ENCODE results near the gene CCT6A.
"Not testable (repeated sequence)": the region's sequence is repeated elsewhere in the genome, so short reads cannot be mapped to it uniquely, and the experiment has no call there.

DNA sequence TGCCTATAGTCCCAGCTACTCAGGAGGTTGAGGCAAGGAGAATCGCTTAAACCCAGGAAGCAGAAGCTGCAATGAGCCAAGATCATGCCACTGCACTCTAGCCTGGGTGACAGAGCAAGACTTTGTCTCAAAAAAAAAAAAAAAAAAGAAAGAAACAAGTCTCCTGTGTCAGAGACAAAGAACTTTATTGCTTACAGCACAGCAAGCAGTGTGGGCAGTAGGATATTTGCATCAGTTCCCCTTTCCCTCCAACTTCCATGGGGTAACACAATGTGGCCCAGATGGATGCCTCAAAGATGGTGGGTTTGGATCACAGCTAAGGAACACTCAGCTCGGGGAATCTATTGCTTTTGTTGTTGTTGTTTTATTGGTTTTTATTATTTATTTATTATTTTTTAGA is 5.8 kb upstream of the CCT6A start:
- TF ChIP-seq, protein P1, sequence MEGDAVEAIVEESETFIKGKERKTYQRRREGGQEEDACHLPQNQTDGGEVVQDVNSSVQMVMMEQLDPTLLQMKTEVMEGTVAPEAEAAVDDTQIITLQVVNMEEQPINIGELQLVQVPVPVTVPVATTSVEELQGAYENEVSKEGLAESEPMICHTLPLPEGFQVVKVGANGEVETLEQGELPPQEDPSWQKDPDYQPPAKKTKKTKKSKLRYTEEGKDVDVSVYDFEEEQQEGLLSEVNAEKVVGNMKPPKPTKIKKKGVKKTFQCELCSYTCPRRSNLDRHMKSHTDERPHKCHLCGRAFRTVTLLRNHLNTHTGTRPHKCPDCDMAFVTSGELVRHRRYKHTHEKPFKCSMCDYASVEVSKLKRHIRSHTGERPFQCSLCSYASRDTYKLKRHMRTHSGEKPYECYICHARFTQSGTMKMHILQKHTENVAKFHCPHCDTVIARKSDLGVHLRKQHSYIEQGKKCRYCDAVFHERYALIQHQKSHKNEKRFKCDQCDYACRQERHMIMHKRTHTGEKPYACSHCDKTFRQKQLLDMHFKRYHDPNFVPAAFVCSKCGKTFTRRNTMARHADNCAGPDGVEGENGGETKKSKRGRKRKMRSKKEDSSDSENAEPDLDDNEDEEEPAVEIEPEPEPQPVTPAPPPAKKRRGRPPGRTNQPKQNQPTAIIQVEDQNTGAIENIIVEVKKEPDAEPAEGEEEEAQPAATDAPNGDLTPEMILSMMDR (tag by site-specific recombination; IDR thresholded peaks at IDR 0.05), result not testable (repeated sequence)
- TF ChIP-seq ZNF549 (tag by site-specific recombination; IDR thresholded peaks at IDR 0.05); ZNF621 (tag by site-specific recombination; IDR thresholded peaks at IDR 0.05); ZNF335 (tag by site-specific recombination; conservative IDR thresholded peaks at IDR 0.05); ZNF48 (tag by site-specific recombination; IDR thresholded peaks at IDR 0.05); ZNF274 (IDR thresholded peaks at IDR 0.05; ENCODE audit: low read length); ZNF274 (tag by site-specific recombination; IDR thresholded peaks at IDR 0.05; ENCODE audit: borderline replicate concordance); ZNF792 (tag by site-specific recombination; IDR thresholded peaks at IDR 0.05); ZSCAN30 (tag by site-specific recombination; IDR thresholded peaks at IDR 0.05); RBAK (tag by site-specific recombination; IDR thresholded peaks at IDR 0.05): not testable (repeated sequence)
- TF ChIP-seq, protein P2, sequence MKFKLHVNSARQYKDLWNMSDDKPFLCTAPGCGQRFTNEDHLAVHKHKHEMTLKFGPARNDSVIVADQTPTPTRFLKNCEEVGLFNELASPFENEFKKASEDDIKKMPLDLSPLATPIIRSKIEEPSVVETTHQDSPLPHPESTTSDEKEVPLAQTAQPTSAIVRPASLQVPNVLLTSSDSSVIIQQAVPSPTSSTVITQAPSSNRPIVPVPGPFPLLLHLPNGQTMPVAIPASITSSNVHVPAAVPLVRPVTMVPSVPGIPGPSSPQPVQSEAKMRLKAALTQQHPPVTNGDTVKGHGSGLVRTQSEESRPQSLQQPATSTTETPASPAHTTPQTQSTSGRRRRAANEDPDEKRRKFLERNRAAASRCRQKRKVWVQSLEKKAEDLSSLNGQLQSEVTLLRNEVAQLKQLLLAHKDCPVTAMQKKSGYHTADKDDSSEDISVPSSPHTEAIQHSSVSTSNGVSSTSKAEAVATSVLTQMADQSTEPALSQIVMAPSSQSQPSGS (tag by site-specific recombination; IDR thresholded peaks at IDR 0.05; ENCODE audit: low read depth), result not testable (repeated sequence)
